ENCODE data around the gene FAM135A. TPM values are rescaled to one million over a fixed set of nuclear protein-coding genes. Genes with fewer than 3 reads are reported as not detected.
A peak's percentile ranks its signal among the peaks of the same experiment; 100 is the strongest.

FAM135A gene
- polyA plus RNA-seq (2013, experiment 1 of 2; ENCODE audit: insufficient read length), result 6.5 TPM
- 6.4 TPM for polyA plus RNA-seq (2013, experiment 2 of 2; ENCODE audit: insufficient read length)

DNA sequence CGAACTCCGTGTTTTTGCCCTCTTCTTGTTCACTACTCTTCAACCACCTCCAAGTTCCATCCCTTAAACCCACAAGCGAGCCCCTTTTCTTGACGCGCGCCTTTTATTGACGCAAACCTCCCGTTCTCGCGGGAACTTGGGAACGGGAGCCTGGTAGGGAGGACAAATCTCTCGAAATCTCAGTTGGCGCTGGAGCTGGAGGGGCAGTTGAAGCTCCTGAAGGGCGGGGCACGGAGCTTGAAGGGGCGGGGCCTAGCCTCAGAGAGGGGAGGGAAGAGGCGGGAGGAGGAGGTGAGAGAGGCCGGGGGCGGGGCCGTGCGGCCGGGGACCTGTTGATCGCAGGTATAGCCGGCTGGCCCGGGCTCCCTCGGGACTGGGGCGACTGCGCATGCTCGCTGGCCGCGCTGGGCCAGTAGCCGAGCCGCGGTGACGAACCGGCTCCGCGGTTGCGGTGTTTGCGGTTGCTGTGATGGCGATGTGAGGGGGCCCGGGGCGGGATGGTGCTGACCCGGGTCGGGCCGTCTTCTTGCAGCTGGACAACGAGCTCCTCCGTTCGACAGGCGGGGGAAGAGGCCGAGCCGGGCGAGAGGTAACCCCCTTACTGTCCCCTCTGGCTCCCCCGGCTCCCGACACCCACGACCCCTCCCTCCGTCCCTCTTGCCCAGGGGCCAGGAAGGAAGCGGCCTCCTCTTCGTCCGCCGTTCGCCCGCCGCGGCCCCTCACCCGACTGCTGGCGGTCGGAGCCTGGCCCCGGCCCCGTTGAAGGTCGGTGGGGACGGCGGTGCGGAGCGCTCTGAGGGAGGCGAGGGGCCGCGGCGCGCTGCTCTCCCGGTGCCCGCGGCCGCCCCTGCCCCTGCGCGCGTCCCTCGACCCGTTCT is at the start of gene FAM135A:
FAM135A (plus strand) TSS at position 395 of the 878 bp plus-strand sequence. CDS start 14,835 bp downstream, outside the sequence.
- DNase-seq, result peak; percentile 98

DNA sequence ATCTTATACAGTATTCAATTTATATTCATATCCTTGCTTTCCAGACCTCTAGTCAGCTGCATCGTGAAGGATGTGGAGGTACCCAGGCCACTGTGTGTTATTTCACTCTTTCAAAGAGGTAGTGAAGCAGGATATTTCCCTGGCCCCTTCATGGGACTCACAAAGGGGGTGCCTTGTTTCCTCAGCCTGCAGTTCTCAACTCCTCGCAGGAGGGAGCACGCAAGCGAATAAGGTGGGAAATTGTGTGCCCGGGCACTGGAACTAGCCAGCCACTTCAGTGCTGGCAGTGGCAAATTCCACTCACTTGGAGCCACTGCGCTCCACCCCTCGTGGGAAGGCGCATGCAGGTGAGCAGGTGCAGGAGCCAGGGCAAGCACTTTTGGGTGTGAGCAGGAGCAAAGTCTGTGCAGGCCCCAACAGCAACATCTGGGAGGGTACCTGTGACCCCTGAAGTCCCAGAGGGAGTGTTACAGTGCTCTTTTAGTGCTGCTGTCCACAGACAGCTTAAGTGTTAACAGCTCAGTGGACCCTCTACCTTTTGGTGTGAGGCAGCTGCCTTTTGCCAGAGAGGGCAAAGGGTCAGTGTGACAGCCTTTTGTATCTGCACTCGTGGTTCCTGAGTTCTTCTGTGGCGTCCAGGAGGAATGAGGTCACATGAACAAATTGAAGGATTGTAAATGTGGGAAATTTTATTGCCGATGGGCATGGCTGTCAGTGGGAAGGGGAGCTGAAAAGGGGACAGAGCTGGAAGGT is 49.4 kb upstream of the FAM135A start:
- no peak for DNase-seq

DNA sequence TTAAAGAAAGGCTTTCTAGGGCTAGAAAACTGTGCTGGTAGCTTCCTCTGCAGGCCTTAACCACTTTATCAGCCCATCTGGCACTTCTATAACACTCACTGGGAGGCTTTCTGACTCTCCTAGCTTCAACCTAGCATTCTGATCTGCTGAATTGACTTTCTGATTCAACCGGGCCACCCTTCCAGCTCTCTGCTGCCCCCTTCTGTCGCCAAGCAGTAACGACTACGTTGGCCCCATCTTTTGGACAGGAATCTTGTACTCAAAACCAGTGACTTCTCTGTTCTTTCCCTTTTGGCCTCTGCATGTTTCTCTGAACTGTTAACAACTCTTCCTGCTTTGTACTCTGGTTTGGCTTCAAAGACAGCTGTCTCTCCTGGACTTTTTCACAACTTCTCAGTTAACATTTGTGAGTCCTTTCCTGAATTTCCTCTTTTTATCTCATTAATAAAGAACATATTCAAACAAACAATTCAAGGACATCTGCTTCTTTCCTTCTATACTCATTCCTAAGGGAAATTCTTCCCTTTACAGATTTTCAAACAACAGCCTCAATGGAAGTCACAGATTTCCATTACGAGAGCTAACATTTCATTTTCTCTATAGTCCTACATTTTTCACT is 43.9 kb upstream of the FAM135A start:
- peak; percentile 63 for DNase-seq

GRCh38 chr6:70370496-70370895 is 42.8 kb upstream of the FAM135A start:
- DNase-seq, result no peak

GRCh38 chr6:70371454-70372105 is 41.7 kb upstream of the FAM135A start:
- peak; percentile 77 for DNase-seq

DNA sequence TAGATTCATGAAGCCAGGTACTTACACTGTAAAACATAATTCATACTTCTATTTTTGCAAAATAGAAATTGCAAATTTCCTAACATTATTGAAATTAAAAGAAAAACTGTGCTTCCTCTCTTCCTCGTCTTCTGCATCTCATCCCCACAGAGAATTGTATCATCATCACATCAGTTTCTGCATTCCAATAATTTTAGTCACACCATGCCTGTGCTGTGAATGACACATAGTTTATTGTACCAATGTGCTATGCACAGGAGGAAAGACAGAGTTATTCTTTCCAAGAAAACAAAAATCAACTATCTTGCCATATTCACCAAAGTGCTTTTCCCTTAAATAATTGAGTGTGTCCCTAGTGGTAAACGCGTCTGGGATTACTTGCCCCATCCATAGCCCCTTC is 38.1 kb upstream of the FAM135A start:
- DNase-seq, result peak; percentile 57

DNA sequence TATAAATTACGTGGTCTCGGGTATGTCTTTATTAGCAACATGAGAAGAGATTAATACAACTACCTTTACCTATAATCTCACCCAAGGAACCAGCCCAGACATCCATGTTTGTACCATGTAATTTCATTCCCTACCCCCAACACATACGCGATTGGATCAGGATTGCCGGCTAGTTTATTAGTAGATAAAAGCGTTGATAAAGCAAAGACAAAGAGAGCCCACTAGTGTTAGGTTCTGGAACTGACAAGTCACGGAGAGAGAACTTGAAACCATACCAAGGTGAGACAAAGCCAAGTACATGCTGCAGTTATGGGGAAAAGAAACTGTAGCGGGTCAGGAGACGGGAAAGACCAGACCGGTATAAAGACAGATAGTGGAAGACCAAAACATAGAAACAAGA is 37.4 kb upstream of the FAM135A start:
- DNase-seq, result no peak

- DNase-seq, result no peak
Measured at GRCh38 chr6:70376628-70377027, 36.7 kb upstream of the FAM135A start.

- no peak for DNase-seq
Measured at GRCh38 chr6:70377372-70377771, 35.9 kb upstream of the FAM135A start.

GRCh38 chr6:70379473-70380013 is 33.8 kb upstream of the FAM135A start:
- no peak for DNase-seq

DNA sequence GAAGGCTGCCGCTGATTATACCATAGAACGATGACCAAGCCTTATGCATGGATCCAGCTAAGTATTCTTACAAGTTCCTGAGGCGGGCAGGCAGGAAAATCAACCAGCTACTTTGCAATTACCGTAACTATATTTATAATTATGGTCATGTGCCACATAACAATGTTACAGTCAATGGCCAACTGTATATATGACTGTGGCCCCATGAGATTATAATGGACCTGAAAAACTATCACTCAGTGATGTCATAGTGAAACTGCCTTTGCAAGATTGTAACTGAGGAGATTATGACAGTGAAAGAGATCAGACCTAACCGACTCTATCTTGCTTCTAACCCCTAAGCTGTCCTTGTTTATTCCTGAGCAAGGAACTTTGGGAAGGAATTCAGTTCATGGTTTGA is 33.1 kb upstream of the FAM135A start:
- DNase-seq, result no peak

DNA sequence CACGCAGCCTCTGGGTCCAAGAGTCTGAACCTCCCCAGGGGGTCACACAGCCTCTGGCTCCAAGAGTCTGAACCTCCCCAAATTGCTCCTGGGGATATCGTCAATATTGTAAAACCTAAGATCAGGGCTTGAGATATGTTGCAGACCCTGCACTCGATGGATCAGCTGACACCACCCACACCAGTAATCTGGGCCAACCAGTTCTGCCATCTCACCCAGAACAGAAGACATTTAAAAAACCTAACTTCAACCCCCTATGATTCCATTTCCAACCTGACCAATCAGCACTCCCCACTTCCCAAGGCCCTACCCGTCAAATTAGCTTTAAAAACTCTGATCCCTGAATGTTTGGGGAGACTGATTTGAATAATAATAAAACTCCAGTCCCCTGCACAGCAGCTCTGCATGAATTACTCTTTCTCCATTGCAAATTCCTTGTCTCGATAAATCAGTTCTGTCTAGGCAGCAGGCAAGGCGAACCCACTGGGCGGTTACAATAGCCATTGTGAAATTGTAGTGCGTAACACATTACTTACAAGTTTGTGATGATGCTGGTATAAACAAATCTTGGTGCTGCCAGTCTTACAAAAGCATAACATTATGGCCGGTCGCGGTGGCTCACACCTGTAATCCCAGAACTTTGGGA is 32.4 kb upstream of the FAM135A start:
- DNase-seq, result no peak

DNA sequence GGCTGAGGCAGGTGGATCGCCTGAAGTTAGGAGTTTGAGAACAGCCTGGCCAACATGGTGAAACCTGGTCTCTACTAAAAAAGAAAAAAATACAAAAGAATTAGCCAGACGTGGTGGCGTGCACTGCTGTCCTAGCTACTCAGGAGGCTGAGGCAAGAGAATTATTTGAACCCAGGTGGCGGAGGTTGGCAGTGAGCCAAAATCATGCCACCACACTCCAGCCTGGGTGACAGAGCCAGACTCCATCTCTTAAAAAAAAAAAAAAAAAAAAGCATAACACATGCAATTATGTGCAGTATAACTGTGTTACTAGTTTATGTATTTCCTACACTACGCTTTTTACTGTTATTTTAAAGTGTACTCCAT is 31.9 kb upstream of the FAM135A start:
- DNase-seq, result no peak

DNA sequence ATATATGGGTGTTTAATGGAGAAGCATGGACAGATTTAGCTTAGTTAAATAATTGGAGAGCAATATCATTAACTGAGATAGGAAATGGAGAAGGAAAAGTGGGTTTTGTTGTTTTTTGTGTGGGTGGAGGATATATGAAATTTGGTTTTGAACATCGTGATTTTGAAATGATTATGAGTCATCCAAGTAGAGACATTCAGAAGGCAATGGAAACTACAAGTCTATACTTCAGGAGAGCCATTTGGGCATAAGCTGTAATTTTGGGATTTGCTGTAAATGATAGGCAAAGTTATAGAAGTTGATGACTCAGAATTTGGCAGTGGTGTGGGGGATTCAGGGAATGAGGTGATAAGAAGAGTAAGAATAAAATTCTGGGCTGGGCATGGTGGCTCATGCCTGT is 27.4 kb upstream of the FAM135A start:
- no peak for DNase-seq

DNA sequence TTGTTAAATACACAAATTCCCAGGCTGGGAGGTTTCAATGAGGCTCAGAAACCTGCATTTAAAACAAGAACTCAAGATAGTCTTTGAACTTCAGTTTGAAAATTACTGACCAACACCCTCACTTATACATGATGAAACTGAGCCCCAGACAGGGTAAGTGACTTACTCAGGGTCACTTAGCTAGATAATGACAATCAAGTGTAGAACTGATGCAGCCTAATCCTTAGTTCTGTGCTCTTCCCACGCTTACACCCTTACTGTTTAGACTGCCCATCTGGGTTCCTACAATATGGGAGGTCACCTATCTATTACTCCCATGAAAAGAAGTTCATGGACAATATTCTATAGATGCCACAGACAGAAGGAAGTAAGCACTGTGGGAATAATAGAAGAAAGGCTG is 24.5 kb upstream of the FAM135A start:
- DNase-seq, result no peak

- DNase-seq, result no peak
Measured at GRCh38 chr6:70389261-70389660, 24.0 kb upstream of the FAM135A start.

DNA sequence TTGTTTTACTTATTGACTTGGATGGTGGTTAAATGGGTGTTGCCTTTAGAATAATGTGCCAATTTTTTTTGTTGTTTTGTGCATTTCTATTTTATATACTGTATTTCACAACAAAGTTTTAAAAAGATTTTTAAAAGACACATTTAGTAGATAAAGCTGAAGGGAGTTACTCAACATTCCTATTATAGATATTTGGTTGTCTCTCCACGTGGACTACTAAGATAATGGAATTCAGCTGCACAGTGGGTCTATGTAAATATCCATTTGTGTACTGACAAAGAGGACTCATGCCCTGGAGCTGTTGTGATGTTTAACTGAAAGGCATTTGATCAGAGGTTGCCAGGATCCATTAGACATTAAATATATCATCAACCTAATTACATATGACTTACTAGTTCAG is 23.2 kb upstream of the FAM135A start:
- no peak for DNase-seq

DNA sequence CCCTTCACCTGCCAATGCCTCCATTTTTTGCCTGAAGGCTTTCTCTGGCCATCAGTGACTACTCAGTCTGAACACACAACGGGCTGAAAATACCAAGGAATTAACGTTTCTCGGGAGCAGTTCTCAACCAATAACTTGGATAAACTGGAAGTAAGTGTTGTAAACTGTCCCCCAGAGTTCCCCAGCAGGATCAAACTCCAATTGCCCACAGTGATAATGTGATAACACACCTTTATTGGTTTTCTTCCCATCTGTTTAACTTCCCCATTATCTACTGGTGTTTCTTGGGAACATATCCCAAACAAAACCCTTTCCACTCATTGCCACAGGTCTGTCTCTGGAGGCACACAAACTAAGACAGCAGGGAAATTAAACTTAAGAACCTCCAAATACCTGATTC is 21.8 kb upstream of the FAM135A start:
- DNase-seq, result no peak

DNA sequence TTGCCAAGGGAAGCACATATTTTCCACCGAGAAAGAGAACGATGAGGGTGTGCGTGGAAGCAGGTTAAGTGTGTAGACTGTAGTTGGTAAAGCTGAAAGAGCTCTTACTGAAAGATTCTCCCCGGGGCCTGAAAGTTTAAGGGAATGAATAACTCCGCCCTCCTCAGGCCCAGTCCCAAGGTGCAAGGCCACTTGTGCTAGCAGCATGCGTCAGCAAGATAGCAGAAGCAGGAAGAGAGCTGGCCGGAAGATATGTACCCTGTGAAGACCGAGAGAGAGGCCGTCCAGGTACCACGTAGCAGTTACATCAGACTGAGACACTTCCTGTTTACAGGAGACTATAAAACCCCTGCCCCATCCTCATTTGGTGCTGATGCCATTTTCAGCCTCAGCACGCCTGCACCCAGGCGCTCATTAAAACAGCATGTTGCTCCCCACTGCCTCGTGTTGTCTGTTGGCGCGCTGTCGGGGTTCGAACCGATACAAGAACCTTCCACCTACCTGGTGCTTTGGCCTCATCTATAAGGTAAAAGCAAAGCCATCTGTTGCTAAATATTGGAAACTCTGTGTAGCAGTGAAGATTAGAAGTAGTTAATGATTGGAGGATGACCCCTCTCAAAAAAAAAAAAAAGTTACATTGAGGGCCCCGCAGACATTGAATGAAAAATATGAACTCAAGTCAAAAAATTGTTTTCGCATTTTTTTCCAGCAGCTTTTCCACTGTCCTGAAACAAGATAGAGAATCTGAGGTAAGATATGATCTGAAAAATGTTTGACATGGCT is 18.6 kb upstream of the FAM135A start:
- no peak for DNase-seq

GRCh38 chr6:70395301-70395672 is 18.0 kb upstream of the FAM135A start:
- no peak for DNase-seq

GRCh38 chr6:70396163-70396562 is 17.1 kb upstream of the FAM135A start:
- no peak for DNase-seq
